HEK293 (cell line): ENCODE data around the gene SENP8.

Source experiments
- CTCF ChIA-PET: fragments of 350-600 bp; formaldehyde crosslinking; extraction: SDS; loops from one replicate; lab custom pipeline; 2021; ENCODE audit warnings: antibody characterized with exemption; lab: Yijun Ruan, JAX
- POLR2A ChIA-PET: fragments of 300-600 bp; formaldehyde crosslinking; extraction: SDS; loops from one replicate; lab custom pipeline; 2020; ENCODE audit warnings: antibody characterized with exemption, inconsistent platforms; lab: Yijun Ruan, JAX
- H3K27ac ChIP-seq: fragments of 200-500 bp; sonication (Bioruptor generic); 2 replicates; pipeline ENCODE4 v1.5.1; 2014; ENCODE audit warnings: low read depth, low read length, control low read depth, inconsistent platforms; ENCODE audit errors: extremely low read depth
- H3K36me3 ChIP-seq, 2 experiments: fragments of 200-500 bp in 1 of 2; sonication (Bioruptor generic) in 1 of 2; 1 replicate in 1 of 2; 2 replicates in 1 of 2; pipeline ENCODE4 v1.5.1; 2014 to 2017; ENCODE audit warnings: inconsistent platforms in 2 of 2, low read length in 2 of 2; ENCODE audit not compliant: control insufficient read depth in 2 of 2, insufficient read depth in 1 of 2
- H3K4me1 ChIP-seq: fragments of 200-500 bp; sonication (Bioruptor generic); 2 replicates; pipeline ENCODE4 v1.5.1; 2014; ENCODE audit warnings: mild to moderate bottlenecking, low read length, inconsistent platforms; ENCODE audit not compliant: control insufficient read depth, insufficient read depth
- H3K4me3 ChIP-seq: 2 replicates; pipeline ENCODE4 v1.5.1; 2011; ENCODE audit warnings: low read depth, mild to moderate bottlenecking, control low read depth, low read length, moderate library complexity
- H3K9me3 ChIP-seq: fragments of 200-500 bp; sonication (Bioruptor generic); 2 replicates; pipeline ENCODE4 v1.5.1; 2014; ENCODE audit warnings: low read depth, low read length, inconsistent platforms; ENCODE audit not compliant: control insufficient read depth, insufficient read depth
- GFI1B ChIP-seq: fragments of 450-650 bp; formaldehyde crosslinking; IDR thresholded peaks from 2 replicates; pipeline ENCODE4 v1.5.1; 2016; ENCODE audit warnings: missing biosample characterization, missing genetic modification characterization
- REPIN1 ChIP-seq: fragments of 450-650 bp; formaldehyde crosslinking; IDR thresholded peaks from 2 replicates; pipeline ENCODE4 v1.5.1; 2017; ENCODE audit warnings: missing biosample characterization, missing genetic modification characterization, low read depth
- SCRT1 ChIP-seq: fragments of 450-650 bp; formaldehyde crosslinking; IDR thresholded peaks from 2 replicates; pipeline ENCODE4 v1.5.1; 2016; ENCODE audit warnings: missing biosample characterization, missing genetic modification characterization, borderline replicate concordance
- ZBTB48 ChIP-seq: fragments of 450-650 bp; formaldehyde crosslinking; IDR thresholded peaks from 2 replicates; pipeline ENCODE4 v1.5.1; 2016; ENCODE audit warnings: missing biosample characterization, missing genetic modification characterization
- ZFHX2 ChIP-seq: fragments of 450-650 bp; formaldehyde crosslinking; conservative IDR thresholded peaks from 2 replicates; pipeline ENCODE4 v1.5.1; 2016; ENCODE audit warnings: missing biosample characterization, missing genetic modification characterization
- ZNF121 ChIP-seq: fragments of 450-650 bp; formaldehyde crosslinking; IDR thresholded peaks from 2 replicates; pipeline ENCODE4 v1.5.1; 2016; ENCODE audit warnings: missing biosample characterization, missing genetic modification characterization
- ZNF146 ChIP-seq: fragments of 450-650 bp; formaldehyde crosslinking; IDR thresholded peaks from 2 replicates; pipeline ENCODE4 v1.5.1; 2016; ENCODE audit warnings: missing biosample characterization, missing genetic modification characterization
- ZNF416 ChIP-seq: fragments of 450-650 bp; formaldehyde crosslinking; IDR thresholded peaks from 2 replicates; pipeline ENCODE4 v1.5.1; 2016; ENCODE audit warnings: missing biosample characterization, missing genetic modification characterization
- ZNF776 ChIP-seq: fragments of 450-650 bp; formaldehyde crosslinking; IDR thresholded peaks from 2 replicates; pipeline ENCODE4 v1.5.0; 2017; ENCODE audit warnings: missing biosample characterization, missing genetic modification characterization, borderline replicate concordance
- TF ChIP-seq, protein P1 (sequence below): fragments of 450-650 bp; formaldehyde crosslinking; IDR thresholded peaks from 2 replicates; pipeline ENCODE4 v1.5.1; 2016; ENCODE audit warnings: missing biosample characterization, missing genetic modification characterization
- TF ChIP-seq, protein P2 (sequence below): fragments of 450-650 bp; formaldehyde crosslinking; IDR thresholded peaks from 2 replicates; pipeline ENCODE4 v1.5.1; 2016; ENCODE audit warnings: missing biosample characterization, missing genetic modification characterization
- TF ChIP-seq, protein P3 (sequence below): fragments of 450-650 bp; formaldehyde crosslinking; IDR thresholded peaks from 2 replicates; pipeline ENCODE4 v1.5.1; 2016; ENCODE audit warnings: missing biosample characterization, missing genetic modification characterization, low read depth

Gene SENP8

DNA sequence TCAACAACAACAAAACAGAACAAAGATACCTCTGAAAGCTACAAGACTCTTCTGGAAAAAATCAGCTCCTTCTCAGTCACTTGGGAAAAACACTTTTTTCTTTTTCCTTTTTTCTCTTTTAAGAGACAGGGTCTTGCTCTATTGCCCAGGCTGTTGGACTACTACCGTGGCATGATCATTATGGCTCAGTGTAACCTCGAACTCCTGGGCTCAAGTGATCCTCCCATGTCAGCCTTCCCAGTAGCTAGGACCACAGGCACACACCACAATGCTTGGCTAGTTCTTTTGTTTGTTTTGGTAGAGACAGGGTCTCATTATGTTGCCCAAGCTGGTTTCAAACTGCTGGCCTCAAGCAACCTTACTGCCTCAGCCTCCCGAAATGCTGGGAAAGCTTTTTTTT lies 13.1 kb upstream of the SENP8 start:
- ChIA-PET CTCF (interaction anchor here (0.6 to 1.7 kb wide), 5 partner anchors 51 to 668 kb away, joined by 3 to 4 read pairs (median 3); no protein-coding TSS in a partner anchor), POLR2A (interaction anchor here (1.4 kb wide), 1 partner anchor 13 kb away, joined by 4 read pairs; the partner anchor contains the start of genes MYO9A and SENP8)
- Histone ChIP-seq H3K4me3 (no peak overlapping the region), H3K27ac (no peak overlapping the region), H3K9me3 (no peaks in the 10 kb centered on the region), H3K4me1 (peaks cover 14% of the 10 kb centered on the region), H3K36me3 (no peaks in the 10 kb centered on the region; a peak in 1 of 3 replicates)
- TF ChIP-seq ZNF146 (peak; percentile 67), ZNF416 (tag by site-specific recombination) (no peak), ZNF121 (tag by site-specific recombination) (peak; percentile 94)

DNA sequence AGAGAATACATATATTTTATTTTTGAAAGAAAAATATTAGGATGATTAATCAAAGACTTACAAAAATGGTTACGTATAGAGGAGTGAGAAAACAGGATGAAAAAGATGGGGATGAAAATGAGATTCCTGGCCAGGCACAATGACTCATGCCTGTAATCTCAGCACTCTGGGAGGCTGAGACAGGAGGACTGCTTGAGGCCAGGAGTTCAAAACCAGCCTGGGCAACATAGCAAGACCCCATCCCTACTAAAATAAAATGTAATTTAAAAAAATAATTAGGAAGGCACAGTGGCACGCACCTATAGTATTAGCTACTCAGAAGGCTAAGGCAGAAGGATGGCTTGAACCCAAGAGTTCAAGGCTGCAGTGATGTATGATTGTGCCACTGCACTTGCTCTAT lies 12.1 kb upstream of the SENP8 start:
- TF ChIP-seq ZNF121 (tag by site-specific recombination) (peak; percentile 98), GFI1B (tag by site-specific recombination) (peak; percentile 30; the same call in 1 of the 2 replicates)
- TF ChIP-seq, protein P1, sequence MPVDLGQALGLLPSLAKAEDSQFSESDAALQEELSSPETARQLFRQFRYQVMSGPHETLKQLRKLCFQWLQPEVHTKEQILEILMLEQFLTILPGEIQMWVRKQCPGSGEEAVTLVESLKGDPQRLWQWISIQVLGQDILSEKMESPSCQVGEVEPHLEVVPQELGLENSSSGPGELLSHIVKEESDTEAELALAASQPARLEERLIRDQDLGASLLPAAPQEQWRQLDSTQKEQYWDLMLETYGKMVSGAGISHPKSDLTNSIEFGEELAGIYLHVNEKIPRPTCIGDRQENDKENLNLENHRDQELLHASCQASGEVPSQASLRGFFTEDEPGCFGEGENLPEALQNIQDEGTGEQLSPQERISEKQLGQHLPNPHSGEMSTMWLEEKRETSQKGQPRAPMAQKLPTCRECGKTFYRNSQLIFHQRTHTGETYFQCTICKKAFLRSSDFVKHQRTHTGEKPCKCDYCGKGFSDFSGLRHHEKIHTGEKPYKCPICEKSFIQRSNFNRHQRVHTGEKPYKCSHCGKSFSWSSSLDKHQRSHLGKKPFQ: no peak
- H3K36me3 ChIP-seq: no peaks in the 10 kb centered on the region; a peak in 1 of 3 replicates
- no peak overlapping the region for H3K27ac ChIP-seq
- H3K4me1 ChIP-seq: peaks cover 14% of the 10 kb centered on the region
- no peaks in the 10 kb centered on the region for H3K9me3 ChIP-seq
- ChIA-PET POLR2A (no interaction called here), CTCF (no interaction called here)
- H3K4me3 ChIP-seq: no peak overlapping the region

DNA sequence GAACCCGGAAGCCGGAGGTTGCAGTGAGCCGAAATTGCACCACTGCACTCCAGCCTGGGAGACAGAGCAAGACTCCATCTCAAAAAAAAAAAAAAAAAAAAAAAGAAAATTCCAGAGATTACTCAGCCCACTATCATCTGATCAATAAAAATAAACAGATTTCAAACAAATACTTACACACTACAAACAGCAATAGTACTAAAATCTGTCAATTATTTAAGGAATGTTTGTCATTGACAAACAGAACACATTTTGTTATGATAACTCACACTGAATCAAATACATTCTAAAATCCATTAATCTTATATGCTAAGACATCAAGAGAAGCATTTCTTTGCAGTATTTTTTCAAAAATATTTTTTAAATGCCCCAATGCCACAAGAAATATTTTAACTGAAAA lies 7.8 kb upstream of the SENP8 start:
- TF ChIP-seq, protein P2, sequence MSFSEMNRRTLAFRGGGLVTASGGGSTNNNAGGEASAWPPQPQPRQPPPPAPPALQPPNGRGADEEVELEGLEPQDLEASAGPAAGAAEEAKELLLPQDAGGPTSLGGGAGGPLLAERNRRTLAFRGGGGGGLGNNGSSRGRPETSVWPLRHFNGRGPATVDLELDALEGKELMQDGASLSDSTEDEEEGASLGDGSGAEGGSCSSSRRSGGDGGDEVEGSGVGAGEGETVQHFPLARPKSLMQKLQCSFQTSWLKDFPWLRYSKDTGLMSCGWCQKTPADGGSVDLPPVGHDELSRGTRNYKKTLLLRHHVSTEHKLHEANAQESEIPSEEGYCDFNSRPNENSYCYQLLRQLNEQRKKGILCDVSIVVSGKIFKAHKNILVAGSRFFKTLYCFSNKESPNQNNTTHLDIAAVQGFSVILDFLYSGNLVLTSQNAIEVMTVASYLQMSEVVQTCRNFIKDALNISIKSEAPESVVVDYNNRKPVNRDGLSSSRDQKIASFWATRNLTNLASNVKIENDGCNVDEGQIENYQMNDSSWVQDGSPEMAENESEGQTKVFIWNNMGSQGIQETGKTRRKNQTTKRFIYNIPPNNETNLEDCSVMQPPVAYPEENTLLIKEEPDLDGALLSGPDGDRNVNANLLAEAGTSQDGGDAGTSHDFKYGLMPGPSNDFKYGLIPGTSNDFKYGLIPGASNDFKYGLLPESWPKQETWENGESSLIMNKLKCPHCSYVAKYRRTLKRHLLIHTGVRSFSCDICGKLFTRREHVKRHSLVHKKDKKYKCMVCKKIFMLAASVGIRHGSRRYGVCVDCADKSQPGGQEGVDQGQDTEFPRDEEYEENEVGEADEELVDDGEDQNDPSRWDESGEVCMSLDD (tag by site-specific recombination): no peak
- TF ChIP-seq ZFHX2 (tag by site-specific recombination) (no peak), ZBTB48 (no peak), ZNF776 (tag by site-specific recombination) (no peak), SCRT1 (tag by site-specific recombination) (no peak), REPIN1 (tag by site-specific recombination) (no peak)
- TF ChIP-seq, protein P3, sequence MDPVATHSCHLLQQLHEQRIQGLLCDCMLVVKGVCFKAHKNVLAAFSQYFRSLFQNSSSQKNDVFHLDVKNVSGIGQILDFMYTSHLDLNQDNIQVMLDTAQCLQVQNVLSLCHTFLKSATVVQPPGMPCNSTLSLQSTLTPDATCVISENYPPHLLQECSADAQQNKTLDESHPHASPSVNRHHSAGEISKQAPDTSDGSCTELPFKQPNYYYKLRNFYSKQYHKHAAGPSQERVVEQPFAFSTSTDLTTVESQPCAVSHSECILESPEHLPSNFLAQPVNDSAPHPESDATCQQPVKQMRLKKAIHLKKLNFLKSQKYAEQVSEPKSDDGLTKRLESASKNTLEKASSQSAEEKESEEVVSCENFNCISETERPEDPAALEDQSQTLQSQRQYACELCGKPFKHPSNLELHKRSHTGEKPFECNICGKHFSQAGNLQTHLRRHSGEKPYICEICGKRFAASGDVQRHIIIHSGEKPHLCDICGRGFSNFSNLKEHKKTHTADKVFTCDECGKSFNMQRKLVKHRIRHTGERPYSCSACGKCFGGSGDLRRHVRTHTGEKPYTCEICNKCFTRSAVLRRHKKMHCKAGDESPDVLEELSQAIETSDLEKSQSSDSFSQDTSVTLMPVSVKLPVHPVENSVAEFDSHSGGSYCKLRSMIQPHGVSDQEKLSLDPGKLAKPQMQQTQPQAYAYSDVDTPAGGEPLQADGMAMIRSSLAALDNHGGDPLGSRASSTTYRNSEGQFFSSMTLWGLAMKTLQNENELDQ (tag by site-specific recombination): no peak
- Histone ChIP-seq H3K9me3 (no peaks in the 10 kb centered on the region), H3K36me3 (no peaks in the 10 kb centered on the region; a peak in 1 of 3 replicates), H3K4me1 (peaks cover 41% of the 10 kb centered on the region), H3K27ac (no peak overlapping the region), H3K4me3 (no peak overlapping the region)
- ChIA-PET CTCF (no interaction called here), POLR2A (no interaction called here)
